IPS DF 6.9 (cell line): Measurements from ENCODE around the gene FAM131C.
"Not testable (repeated sequence)": the region's sequence is repeated elsewhere in the genome, so short reads cannot be mapped to it uniquely, and the experiment has no call there.

ENCODE experiments used
- DNase-seq: peaks from one replicate; pipeline ENCODE4 v3.0.0-alpha.2; 2013; ENCODE audit warnings: low read depth, low spot score
- H3K27ac ChIP-seq: one replicate; pipeline ENCODE4 v1.5.1; 2013; ENCODE audit warnings: low read length, control low read depth
- H3K27me3 ChIP-seq: 2 replicates; pipeline ENCODE4 v1.6.1; 2013; ENCODE audit warnings: mild to moderate bottlenecking, low read length; ENCODE audit not compliant: control insufficient read depth, insufficient read depth
- H3K36me3 ChIP-seq: 2 replicates; pipeline ENCODE4 v1.6.1; 2013; ENCODE audit warnings: low read length; ENCODE audit not compliant: control insufficient read depth, insufficient read depth
- H3K4me1 ChIP-seq: 2 replicates; pipeline ENCODE4 v1.6.1; 2013; ENCODE audit warnings: low read length; ENCODE audit not compliant: control insufficient read depth, insufficient read depth
- H3K4me3 ChIP-seq: 2 replicates; pipeline ENCODE4 v1.5.1; 2013; ENCODE audit warnings: mild to moderate bottlenecking, low read length
- H3K9me3 ChIP-seq: 2 replicates; pipeline ENCODE4 v1.6.1; 2013; ENCODE audit warnings: low read length, inconsistent platforms; ENCODE audit not compliant: control insufficient read depth, insufficient read depth
- WGBS: extraction: QIAGEN DNeasy Blood & Tissue Kit; methylation state at CpG from one replicate; pipeline ENCODE4 v1.1.7; 2013; ENCODE audit warnings: mixed read lengths, missing lambda C conversion rate; ENCODE audit not compliant: insufficient read length, insufficient coverage; 5-methylcytosine and 5-hydroxymethylcytosine counted together

FAM131C gene

GRCh38 chr1:16107039-16107438, 33.6 kb upstream of the FAM131C start:
- not testable (repeated sequence) for H3K4me3 ChIP-seq, H3K4me1 ChIP-seq, H3K27me3 ChIP-seq, H3K36me3 ChIP-seq, H3K27ac ChIP-seq, DNase-seq, H3K9me3 ChIP-seq
- no CpG with 5 or more reads among the region's 5 CpGs for WGBS

GRCh38 chr1:16101623-16102022, 28.2 kb upstream of the FAM131C start:
- Histone ChIP-seq H3K4me3 (no peak overlapping the region), H3K4me1 (no peaks in the 10 kb centered on the region), H3K9me3 (no peaks in the 10 kb centered on the region; the same call in 1 of the 2 replicates), H3K36me3 (no peaks in the 10 kb centered on the region), H3K27me3 (no peaks in the 10 kb centered on the region), H3K27ac (no peak overlapping the region)
- WGBS = no CpG with 5 or more reads among the region's 9 CpGs
- DNase-seq = no peak

GRCh38 chr1:16099412-16099811, 26.0 kb upstream of the FAM131C start:
- no peak for DNase-seq
- H3K4me1 ChIP-seq = no peaks in the 10 kb centered on the region
- no peak overlapping the region for H3K27ac ChIP-seq
- H3K4me3 ChIP-seq = no peak overlapping the region
- no CpG with 5 or more reads among the region's 1 CpG for WGBS
- no peaks in the 10 kb centered on the region for H3K36me3 ChIP-seq
- H3K9me3 ChIP-seq = no peaks in the 10 kb centered on the region; the same call in 1 of the 2 replicates
- no peaks in the 10 kb centered on the region for H3K27me3 ChIP-seq

- H3K4me1 ChIP-seq = no peaks in the 10 kb centered on the region
- no peaks in the 10 kb centered on the region for H3K27me3 ChIP-seq
- H3K4me3 ChIP-seq = no peak overlapping the region
- no peak overlapping the region for H3K27ac ChIP-seq
- no peak for DNase-seq
- H3K9me3 ChIP-seq = no peaks in the 10 kb centered on the region
- no peaks in the 10 kb centered on the region for H3K36me3 ChIP-seq
- WGBS = no CpG with 5 or more reads among the region's 9 CpGs
Measured at GRCh38 chr1:16095447-16095846, 22.0 kb upstream of the FAM131C start.

GRCh38 chr1:16094453-16095158, 21.2 kb upstream of the FAM131C start:
- no peaks in the 10 kb centered on the region for H3K36me3 ChIP-seq
- no peak for DNase-seq
- H3K4me3 ChIP-seq = no peak overlapping the region
- H3K27ac ChIP-seq = no peak overlapping the region
- no peaks in the 10 kb centered on the region for H3K9me3 ChIP-seq
- H3K27me3 ChIP-seq = no peaks in the 10 kb centered on the region
- H3K4me1 ChIP-seq = no peaks in the 10 kb centered on the region
- WGBS = no CpG with 5 or more reads among the region's 21 CpGs

- Histone ChIP-seq H3K4me3 (no peak overlapping the region), H3K27ac (no peak overlapping the region), H3K27me3 (no peaks in the 10 kb centered on the region), H3K4me1 (no peaks in the 10 kb centered on the region), H3K36me3 (no peaks in the 10 kb centered on the region), H3K9me3 (no peaks in the 10 kb centered on the region)
- no peak for DNase-seq
- no CpG with 5 or more reads among the region's 9 CpGs for WGBS
Measured at GRCh38 chr1:16093611-16094010, 20.2 kb upstream of the FAM131C start.

GRCh38 chr1:16092923-16093511, 19.6 kb upstream of the FAM131C start:
- H3K36me3 ChIP-seq = no peaks in the 10 kb centered on the region
- DNase-seq = no peak
- H3K4me1 ChIP-seq = no peaks in the 10 kb centered on the region
- H3K4me3 ChIP-seq = no peak overlapping the region
- no peak overlapping the region for H3K27ac ChIP-seq
- no peaks in the 10 kb centered on the region for H3K27me3 ChIP-seq
- no CpG with 5 or more reads among the region's 9 CpGs for WGBS
- H3K9me3 ChIP-seq = no peaks in the 10 kb centered on the region

GRCh38 chr1:16092097-16092922, 18.9 kb upstream of the FAM131C start:
- Histone ChIP-seq H3K4me3 (no peak overlapping the region), H3K27me3 (no peaks in the 10 kb centered on the region), H3K4me1 (no peaks in the 10 kb centered on the region), H3K27ac (no peak overlapping the region), H3K9me3 (no peaks in the 10 kb centered on the region), H3K36me3 (no peaks in the 10 kb centered on the region)
- DNase-seq = no peak
- WGBS = no CpG with 5 or more reads among the region's 18 CpGs

- Histone ChIP-seq H3K4me3 (no peak overlapping the region), H3K4me1 (no peaks in the 10 kb centered on the region), H3K27me3 (no peaks in the 10 kb centered on the region), H3K9me3 (no peaks in the 10 kb centered on the region), H3K27ac (no peak overlapping the region), H3K36me3 (no peaks in the 10 kb centered on the region)
- no CpG with 5 or more reads among the region's 8 CpGs for WGBS
- no peak for DNase-seq
Measured at GRCh38 chr1:16091296-16091695, 17.8 kb upstream of the FAM131C start.

- no peak for DNase-seq
- Histone ChIP-seq H3K4me1 (no peaks in the 10 kb centered on the region), H3K4me3 (no peak overlapping the region), H3K27me3 (no peaks in the 10 kb centered on the region), H3K36me3 (no peaks in the 10 kb centered on the region), H3K9me3 (no peaks in the 10 kb centered on the region), H3K27ac (no peak overlapping the region)
- no CpG with 5 or more reads among the region's 5 CpGs for WGBS
Measured at GRCh38 chr1:16090076-16090826, 16.8 kb upstream of the FAM131C start.
